Activated CD8-positive, alpha-beta memory T cell treated with anti-CD3 and anti-CD28 coated beads for 4 hours (primary cell): ENCODE measurements around the gene ZMPSTE24.
"Not testable (repeated sequence)": the region's sequence is repeated elsewhere in the genome, so short reads cannot be mapped to it uniquely, and the experiment has no call there.

Experiments used
- DNase-seq, 2 donors: peaks; one replicate each; pipeline ENCODE4 v3.0.0-alpha.2; 2020; ENCODE audit warnings: low read depth in 2 of 2

ZMPSTE24 gene

DNA sequence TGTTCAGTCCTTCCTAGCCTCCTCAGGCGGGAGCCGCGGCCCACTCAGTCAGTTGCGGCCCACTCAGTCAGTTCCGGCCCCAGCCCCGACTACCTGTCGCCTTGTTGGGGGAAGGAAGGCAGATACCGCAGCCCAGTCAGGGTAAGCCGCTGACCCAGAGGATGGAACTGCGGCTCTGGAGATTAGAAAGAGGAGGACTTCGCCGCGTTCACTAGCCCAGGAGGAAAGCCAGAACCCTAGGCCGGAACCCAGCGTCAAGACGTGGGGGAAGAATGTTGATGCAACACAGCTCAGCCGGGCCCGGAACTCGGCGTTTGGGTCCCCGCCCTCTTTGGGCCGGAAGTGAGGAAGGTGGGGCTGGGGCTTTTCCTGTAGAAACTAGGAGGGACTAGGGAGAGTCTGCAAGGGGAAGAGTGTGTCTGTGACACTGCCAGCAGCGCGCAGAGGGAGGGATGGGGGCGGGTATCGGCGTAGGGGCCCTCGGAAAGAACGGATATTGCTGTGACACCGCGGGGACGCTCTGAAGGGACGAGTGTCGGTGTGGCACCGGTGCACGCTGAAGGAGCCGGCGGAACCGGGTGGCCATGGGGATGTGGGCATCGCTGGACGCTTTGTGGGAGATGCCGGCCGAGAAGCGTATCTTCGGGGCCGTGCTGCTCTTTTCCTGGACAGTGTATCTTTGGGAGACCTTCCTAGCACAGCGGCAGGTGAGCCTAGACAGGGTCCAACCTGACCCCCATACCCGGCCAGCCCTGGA is at the start of gene ZMPSTE24:
ZMPSTE24 (plus strand) TSS at position 549 of the 757 bp plus-strand sequence; CDS start at position 585, 36 bp downstream.
- peak; percentile 94 for DNase-seq

DNA sequence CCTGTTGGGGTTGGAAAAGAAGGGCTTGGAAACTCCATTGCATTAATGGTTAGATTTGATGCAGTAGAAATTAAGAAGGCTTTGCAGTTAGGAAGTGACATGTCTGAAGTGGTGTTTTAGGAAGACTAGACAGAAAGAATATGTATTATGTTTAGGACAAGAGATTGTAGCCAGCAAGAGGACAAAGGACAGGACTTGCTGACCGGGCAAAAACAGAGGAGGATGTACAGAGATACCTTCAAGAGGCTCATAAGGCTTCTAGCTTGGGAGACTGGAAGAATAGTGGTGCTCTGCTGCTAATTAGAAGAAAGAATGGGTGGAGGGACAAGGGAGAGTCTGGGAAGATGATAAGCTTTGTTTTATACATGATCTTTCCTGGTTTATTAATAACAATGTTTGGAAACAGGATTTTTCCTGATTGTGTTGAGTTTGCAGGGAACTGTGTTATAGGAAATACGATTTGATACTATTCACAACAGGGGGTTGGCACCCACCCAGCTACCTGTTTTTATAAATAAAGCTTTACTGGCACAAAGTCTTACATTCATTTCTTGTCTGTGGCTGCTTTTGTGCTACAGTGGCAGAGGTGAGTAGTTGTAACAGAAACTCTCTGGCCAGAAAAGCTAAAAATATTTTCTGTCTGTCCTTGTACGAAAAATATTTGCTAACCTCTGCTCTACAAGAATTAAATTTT is 47.4 kb upstream of the ZMPSTE24 start:
- DNase-seq = no peak

GRCh38 chr1:40218333-40218732 is 39.7 kb upstream of the ZMPSTE24 start:
- DNase-seq = no peak

DNA sequence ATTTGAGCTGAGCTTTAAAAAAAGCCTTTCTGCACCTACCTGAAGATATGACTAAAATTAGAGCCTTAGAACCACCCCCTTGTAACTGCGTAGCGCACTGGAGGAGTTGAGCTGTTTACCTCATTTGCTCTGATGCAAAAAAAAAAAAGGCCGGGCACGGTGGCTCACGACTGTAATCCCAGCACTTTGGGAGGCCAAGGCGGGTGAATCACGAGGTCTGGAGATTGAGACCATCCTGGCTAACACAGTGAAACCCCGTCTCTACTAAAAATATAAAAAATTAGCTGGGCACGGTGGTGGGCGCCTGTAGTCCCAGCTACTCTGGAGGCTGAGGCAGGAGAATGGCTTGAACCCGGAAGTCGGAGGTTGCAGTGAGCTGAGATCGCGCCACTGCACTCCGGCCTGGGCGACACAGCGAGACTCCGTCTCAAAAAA is 36.5 kb upstream of the ZMPSTE24 start:
- DNase-seq = not testable (repeated sequence)

DNA sequence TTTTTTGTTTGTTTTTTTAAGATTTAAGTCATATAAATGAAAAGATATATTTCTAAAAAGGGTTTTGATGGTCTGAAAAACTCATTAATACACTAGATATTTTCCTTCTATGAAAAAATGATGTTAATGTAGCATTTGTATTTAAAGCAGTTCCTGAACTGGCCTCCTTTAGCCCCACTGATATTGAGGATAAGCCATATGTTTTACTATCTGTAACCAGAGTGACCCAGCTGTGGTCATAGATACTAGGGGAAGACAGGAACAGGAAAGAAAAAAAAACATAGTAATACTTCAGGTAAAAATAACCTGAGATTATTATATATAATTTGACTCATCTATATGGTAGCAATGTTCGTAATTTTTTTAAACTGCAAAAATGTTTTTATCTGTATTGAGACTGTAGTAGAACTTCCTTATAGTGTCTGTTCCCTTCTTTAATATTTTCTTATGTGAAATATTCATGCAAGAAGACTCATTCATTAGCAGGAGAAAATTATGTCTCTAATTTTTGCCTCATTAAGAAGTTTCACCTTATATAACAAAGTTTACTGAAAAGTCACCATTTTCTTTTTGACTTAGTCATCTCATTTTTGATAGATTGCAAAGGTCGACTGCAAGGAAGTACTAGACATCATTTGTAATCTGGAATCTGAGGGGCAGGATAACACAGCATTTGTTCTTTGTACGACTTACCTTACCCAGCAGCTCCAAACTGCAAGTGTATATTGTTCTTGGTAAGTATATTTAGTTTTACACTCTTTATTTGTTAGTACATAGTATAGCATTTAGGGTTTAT is 35.9 kb upstream of the ZMPSTE24 start:
- no peak for DNase-seq

- no peak for DNase-seq
Observed at GRCh38 chr1:40224040-40224439, 34.0 kb upstream of the ZMPSTE24 start.

- no peak for DNase-seq
Observed at GRCh38 chr1:40226192-40226591, 31.8 kb upstream of the ZMPSTE24 start.

DNA sequence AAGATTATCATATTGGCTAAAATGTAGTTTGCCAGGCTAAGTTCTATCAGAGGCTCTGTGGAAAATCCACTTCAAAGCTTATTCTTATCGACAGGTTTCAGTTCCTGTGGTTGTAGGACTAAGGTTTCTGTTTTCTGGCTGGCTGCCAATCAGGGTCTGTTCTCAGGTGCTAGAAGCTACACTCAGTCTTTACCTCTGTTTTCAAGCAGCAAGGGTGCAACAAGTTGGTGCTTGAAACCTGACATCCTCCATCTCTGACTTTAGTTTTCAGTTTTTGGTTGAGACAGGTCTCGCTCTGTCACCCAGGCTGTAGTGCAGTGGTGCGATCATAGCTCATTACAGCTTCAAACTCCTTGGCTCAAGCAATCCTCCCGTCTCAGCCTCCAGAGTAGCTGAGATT is 25.6 kb upstream of the ZMPSTE24 start:
- DNase-seq = peak in 1 of 2 donors; percentile 9

- no peak for DNase-seq
Observed at GRCh38 chr1:40239626-40240025, 18.4 kb upstream of the ZMPSTE24 start.

GRCh38 chr1:40240390-40240789 is 17.6 kb upstream of the ZMPSTE24 start:
- no peak for DNase-seq

DNA sequence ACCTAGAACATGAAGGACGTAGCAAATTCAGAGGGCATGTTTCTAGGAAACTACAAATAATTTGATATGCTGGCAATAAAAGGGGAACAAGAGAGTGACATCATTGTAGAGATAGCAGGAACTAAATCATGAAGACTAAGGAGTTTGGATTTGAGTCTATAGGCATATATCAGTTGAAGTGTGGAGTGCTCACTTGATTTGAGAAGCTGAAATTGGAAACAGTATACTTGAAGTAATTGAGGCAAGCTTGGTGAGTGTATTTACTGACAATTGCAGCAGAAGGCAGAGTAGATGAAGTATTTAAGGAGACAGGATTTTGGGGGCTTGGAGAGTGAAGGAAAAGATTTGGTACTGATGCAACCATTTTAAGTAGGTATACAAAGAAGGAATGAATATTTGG is 16.7 kb upstream of the ZMPSTE24 start:
- no peak for DNase-seq

- DNase-seq = no peak
Observed at GRCh38 chr1:40243351-40243750, 14.7 kb upstream of the ZMPSTE24 start.

GRCh38 chr1:40244138-40244744 is 13.8 kb upstream of the ZMPSTE24 start:
- DNase-seq = no peak

- no peak for DNase-seq
Observed at GRCh38 chr1:40245686-40246085, 12.3 kb upstream of the ZMPSTE24 start.

DNA sequence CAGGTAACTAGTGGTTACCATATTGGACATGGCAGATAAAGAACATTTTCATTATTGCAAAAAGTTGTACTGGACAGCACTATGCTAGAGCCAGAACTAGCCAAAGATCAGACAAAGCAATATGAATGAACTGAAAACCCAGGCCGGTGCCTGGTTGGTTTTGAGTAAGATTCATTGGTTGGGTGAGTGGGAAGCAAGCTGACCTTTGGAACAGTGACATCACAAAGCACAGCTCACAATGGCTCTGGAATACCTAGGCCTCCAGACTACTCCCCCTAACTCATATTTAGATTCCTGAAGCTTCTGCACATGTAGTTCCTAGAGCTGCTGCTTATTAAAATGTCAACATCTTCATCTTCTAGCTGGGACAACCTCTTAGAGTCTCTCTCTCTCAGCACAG is 10.4 kb upstream of the ZMPSTE24 start, which contains the start of gene TMCO2:
TMCO2 (plus strand) TSS at position 283 of the 400 bp plus-strand sequence; CDS start at position 340, 57 bp downstream.
- DNase-seq = no peak

DNA sequence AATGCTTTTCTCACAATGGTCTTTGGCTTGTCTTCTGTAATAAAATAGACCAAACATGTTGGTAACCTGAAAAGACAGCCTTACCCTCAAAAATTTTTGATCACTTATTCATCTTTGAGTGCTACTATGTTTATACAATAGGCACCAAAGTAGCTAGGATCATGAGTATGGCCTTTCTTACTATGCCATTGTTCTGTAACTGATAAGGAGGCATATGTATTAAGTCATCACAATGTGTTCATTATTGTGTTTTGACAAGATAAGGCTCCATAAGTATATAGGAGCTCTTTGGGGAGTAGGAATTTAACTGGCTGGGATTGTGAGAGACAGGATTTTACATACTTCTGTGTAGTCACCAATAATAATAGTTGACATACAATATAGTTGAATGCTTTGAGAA is 9.6 kb upstream of the ZMPSTE24 start:
- DNase-seq = no peak

- no peak for DNase-seq
Observed at GRCh38 chr1:40251456-40251855, 6.6 kb upstream of the ZMPSTE24 start.

GRCh38 chr1:40252601-40253000 is 5.4 kb upstream of the ZMPSTE24 start:
- DNase-seq = no peak

GRCh38 chr1:40255231-40255630 is 2.8 kb upstream of the ZMPSTE24 start:
- DNase-seq = no peak

DNA sequence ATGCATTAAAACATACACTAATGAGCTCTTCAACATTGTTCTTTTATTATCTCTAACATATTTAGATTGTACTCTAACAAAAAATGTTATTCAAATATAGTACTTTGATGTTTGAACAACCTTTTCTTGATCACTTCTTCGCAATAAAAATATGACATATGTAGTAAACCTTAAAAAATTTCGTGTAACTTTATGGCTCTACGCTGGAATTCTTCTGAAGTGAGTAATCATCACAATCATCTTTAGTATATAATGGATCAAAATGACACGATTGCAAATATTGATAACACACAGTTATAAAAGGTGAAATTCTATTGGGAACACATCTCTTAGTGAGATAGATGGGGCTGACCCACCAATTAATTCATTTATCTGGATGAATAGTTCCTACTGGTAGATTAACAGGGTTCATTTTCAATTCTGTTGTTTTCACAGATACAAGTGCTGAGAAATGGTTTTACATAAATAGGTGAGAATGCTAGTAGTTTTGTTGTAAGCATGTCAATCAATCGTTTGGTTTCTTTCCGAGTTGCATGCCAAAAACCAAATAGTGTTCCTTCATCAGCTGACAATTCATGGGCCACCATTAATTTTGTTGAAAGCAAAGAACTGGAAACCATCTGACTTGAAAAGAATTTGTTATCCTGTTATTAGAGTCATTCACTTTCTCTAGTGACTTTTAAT is 1.5 kb upstream of the ZMPSTE24 start:
- DNase-seq = no peak

DNA sequence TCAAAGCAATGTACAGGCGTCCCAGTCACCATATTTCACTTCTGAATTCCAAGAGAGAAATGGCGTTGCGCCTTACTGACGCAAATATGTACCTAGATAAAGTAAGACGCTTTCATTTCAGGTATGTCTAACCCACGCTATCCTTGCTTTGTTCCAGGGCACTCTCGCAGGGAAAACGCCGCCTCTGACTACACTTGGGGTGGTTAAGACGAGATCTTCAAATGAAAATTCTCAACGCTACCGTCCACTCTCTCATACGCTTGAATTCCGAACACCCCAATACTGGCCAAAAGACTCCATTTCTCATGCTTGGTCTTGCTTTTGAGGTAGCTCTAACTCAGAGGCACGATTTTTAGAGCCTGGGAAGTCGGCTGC is 736 bp upstream of the ZMPSTE24 start:
- DNase-seq = peak in 1 of 2 donors; percentile 0
